Gastroesophageal sphincter (tissue), 3 donors: ENCODE measurements around the gene FKRP.

Experiments
- POLR2AphosphoS5 ChIP-seq: sonication (generic); formaldehyde crosslinking; IDR thresholded peaks from one replicate; pipeline ENCODE4 v1.6.1; 2017; ENCODE audit warnings: antibody characterized with exemption
- TF ChIP-seq, protein P1 (sequence below), 4 experiments: fragments of 200-600 bp in 2 of 4; fragments of 450-650 bp in 2 of 4; sonication (generic) in 1 of 4; IDR thresholded peaks; one replicate each; pipeline ENCODE4 v1.5.1; 2017 to 2019; ENCODE audit warnings: antibody characterized with exemption in 4 of 4, mild to moderate bottlenecking in 2 of 4, moderate library complexity in 2 of 4

- TF ChIP-seq, protein P1, sequence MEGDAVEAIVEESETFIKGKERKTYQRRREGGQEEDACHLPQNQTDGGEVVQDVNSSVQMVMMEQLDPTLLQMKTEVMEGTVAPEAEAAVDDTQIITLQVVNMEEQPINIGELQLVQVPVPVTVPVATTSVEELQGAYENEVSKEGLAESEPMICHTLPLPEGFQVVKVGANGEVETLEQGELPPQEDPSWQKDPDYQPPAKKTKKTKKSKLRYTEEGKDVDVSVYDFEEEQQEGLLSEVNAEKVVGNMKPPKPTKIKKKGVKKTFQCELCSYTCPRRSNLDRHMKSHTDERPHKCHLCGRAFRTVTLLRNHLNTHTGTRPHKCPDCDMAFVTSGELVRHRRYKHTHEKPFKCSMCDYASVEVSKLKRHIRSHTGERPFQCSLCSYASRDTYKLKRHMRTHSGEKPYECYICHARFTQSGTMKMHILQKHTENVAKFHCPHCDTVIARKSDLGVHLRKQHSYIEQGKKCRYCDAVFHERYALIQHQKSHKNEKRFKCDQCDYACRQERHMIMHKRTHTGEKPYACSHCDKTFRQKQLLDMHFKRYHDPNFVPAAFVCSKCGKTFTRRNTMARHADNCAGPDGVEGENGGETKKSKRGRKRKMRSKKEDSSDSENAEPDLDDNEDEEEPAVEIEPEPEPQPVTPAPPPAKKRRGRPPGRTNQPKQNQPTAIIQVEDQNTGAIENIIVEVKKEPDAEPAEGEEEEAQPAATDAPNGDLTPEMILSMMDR (IDR thresholded peaks at IDR 0.05), result no peak
- TF ChIP-seq POLR2AphosphoS5, result no peak
Observed at GRCh38 chr19:46723471-46723870, 22.4 kb upstream of the FKRP start.
